Erythroblast (primary cell): ENCODE results near the gene MSI2.

Experiments
- GATA1 ChIP-seq: IDR thresholded peaks from 2 replicates; pipeline ENCODE4 v1.6.1; 2011; ENCODE audit warnings: low read depth, mild to moderate bottlenecking, control low read depth, low read length, moderate library complexity
- POLR2A ChIP-seq: IDR thresholded peaks from 2 replicates; pipeline ENCODE4 v1.6.1; 2011; ENCODE audit warnings: mild to moderate bottlenecking, low read length

DNA sequence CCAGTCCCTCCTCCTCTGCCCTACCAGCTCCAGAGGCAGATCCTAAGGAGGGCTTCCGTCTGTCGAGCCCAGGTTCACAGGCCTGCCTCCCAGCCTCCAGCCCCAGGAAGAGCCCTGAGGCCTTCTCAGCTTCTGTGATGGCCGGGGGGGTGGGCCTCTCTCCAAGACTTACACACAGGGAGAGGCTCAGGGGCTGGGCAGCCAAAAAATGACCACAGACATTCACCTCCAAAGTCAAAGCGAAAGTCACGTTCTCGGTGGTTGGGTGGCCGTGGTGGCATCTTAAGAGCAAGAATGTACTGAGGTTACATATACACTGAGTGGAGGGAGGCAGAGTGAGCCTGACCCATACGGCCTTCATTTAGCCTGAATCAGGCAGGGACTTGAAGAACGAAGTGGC is 369.6 kb downstream of the MSI2 start:
- TF ChIP-seq POLR2A (no peak), GATA1 (no peak)
